Erythroblast (primary cell): ENCODE data around the gene EPS8L2.
"Not testable (repeated sequence)": the region's sequence is repeated elsewhere in the genome, so short reads cannot be mapped to it uniquely, and the experiment has no call there.

Experiments used
- DNase-seq, 2 experiments: peaks; one replicate each; lab custom pipeline; 2025; lab: John Stamatoyannopoulos, UW
- GATA1 ChIP-seq: IDR thresholded peaks from 2 replicates; pipeline ENCODE4 v1.6.1; 2011; ENCODE audit warnings: low read depth, mild to moderate bottlenecking, control low read depth, low read length, moderate library complexity
- POLR2A ChIP-seq: IDR thresholded peaks from 2 replicates; pipeline ENCODE4 v1.6.1; 2011; ENCODE audit warnings: mild to moderate bottlenecking, low read length

The EPS8L2 gene

GRCh38 chr11:733072-733471 lies 27.0 kb downstream of the EPS8L2 start:
- TF ChIP-seq GATA1 = no peak
- TF ChIP-seq POLR2A = no peak
- no peak for DNase-seq

GRCh38 chr11:734541-734940 lies 28.5 kb downstream of the EPS8L2 start:
- not testable (repeated sequence) for DNase-seq

- DNase-seq = no peak
- TF ChIP-seq GATA1 = no peak
Measured at GRCh38 chr11:737366-737765, 31.3 kb downstream of the EPS8L2 start.

GRCh38 chr11:737899-738298 lies 31.9 kb downstream of the EPS8L2 start:
- DNase-seq = not testable (repeated sequence)

- no peak for DNase-seq
- TF ChIP-seq POLR2A (no peak), GATA1 (no peak)
Measured at GRCh38 chr11:742156-742546, 36.1 kb downstream of the EPS8L2 start.

GRCh38 chr11:742571-743201 lies 36.7 kb downstream of the EPS8L2 start:
- no peak for DNase-seq
- TF ChIP-seq GATA1 (no peak), POLR2A (no peak)

- TF ChIP-seq GATA1 (no peak), POLR2A (no peak)
- DNase-seq = no peak
Measured at GRCh38 chr11:745428-745827, 39.4 kb downstream of the EPS8L2 start.

GRCh38 chr11:746289-747157 lies 40.5 kb downstream of the EPS8L2 start:
- DNase-seq = peak; percentile 53 to 66
- TF ChIP-seq POLR2A (no peak), GATA1 (no peak)

GRCh38 chr11:747158-748006 lies 41.4 kb downstream of the EPS8L2 start, which contains the start of gene TALDO1:
Gene TALDO1, plus strand, starts transcription at chr11:747464. Its CDS starts 18 bp downstream, at chr11:747482.
- peak; percentile 92 to 96 for DNase-seq
- TF ChIP-seq POLR2A = peak; percentile 79
- no peak for TF ChIP-seq GATA1

- TF ChIP-seq POLR2A (no peak), GATA1 (no peak)
- DNase-seq = peak; percentile 66 to 81
Measured at GRCh38 chr11:748007-748359, 42.0 kb downstream of the EPS8L2 start.

- no peak for DNase-seq
- TF ChIP-seq POLR2A = no peak
- no peak for TF ChIP-seq GATA1
Measured at GRCh38 chr11:749731-750130, 43.7 kb downstream of the EPS8L2 start.

GRCh38 chr11:760236-760635 lies 54.2 kb downstream of the EPS8L2 start:
- DNase-seq = no peak
- TF ChIP-seq GATA1 (no peak), POLR2A (no peak)

- TF ChIP-seq POLR2A (no peak), GATA1 (no peak)
- DNase-seq = no peak
Measured at GRCh38 chr11:761526-762108, 55.6 kb downstream of the EPS8L2 start.
